Right hindlimb (tissue), 1 donor: ENCODE measurements around the gene USP30.
"Not testable (repeated sequence)": the region's sequence is repeated elsewhere in the genome, so short reads cannot be mapped to it uniquely, and the experiment has no call there.

Experiments
- DNase-seq: peaks from one replicate; pipeline ENCODE4 v3.0.0-alpha.2; 2018

Gene USP30

DNA sequence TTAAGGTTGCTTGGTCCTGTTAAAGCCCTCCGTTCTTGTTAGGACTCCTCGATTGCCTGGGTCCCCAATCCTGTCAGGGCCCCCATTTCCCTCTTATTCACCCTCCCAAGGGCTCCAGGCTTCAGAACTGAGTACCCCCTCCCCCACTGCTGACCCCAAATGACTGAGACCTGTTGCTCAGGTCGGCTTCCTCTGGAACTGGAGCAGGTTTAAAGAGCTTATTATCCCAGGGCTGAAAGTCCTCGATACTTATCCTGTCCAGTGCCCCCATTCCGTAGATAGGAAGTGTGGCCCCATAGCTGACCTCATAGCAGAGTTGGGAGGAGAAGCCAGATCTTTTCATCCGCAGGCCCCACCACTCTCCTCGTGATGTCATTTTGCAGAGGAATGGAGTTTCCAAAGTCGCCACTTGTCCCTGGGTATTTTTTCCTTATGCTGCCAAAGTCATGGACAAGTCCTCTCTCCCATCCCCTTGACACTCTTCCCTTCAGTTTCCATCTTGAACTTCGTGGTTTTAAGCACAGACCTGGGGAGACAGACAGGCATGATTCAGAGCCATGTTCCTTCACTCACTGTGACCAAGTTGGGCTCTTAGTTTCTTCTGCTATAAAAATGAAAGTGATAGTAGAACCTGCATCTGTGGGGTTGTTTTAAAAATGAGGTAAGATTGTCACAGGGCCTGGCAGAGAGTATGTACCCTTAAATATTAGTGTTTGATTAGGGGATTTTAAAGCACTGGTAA lies 1.2 kb downstream of the USP30 start:
- no peak for DNase-seq

DNA sequence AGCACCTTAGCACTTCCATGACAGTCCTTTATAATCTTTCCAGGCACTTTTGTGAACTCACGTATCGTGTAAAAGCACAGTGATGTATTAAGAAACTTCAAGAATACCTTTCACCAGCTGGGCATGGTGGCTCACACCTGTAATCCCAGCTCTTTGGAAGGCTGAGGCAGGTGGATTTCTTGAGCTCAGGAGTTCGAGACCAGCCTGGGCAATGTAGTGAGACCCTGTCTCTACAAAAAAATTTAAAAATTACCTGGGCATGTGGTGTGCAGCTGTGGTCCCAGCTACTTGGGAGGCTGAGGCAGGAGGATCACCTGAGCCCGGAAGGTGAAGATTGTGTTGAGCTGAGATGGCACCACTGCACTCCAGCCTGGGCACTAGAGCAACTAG lies 1.7 kb downstream of the USP30 start:
- not testable (repeated sequence) for DNase-seq

DNA sequence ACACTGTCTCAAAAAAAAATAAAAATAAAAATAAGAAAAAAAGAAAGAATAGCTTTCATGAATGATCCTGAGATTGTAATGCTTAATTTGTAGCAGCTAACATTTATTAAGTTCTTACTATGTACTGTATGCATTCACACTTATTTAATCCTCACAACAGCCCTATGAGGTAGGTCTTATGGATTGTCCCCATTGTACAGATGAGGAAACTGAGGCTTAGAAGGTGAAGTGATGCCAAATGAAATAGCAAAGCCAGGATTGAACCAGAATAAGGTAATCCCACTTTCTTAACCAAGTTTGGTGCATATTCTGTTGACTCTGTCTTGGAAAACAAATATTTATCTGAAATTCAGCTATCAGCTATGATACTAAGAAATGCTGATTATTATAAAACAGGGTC lies 2.1 kb downstream of the USP30 start:
- no peak for DNase-seq

DNA sequence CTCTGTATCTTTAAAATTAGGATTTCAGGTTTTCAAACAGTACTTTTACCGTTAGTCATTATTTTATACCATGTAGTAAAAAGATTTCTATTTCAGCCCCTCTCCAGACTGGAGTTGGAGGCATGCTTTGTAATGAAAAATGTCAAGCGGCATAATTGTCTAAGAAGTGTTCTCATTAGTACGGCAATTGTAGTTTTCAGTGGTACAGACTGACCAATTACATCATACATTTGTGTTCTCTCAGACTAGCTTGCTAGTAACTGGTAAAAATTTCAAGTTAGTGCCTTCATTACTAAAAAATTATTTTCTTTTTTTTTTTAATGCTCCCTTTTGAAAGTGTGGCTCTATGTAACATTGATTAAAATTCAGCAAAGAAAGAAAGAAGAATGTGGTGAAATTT lies 4.5 kb downstream of the USP30 start:
- no peak for DNase-seq

DNA sequence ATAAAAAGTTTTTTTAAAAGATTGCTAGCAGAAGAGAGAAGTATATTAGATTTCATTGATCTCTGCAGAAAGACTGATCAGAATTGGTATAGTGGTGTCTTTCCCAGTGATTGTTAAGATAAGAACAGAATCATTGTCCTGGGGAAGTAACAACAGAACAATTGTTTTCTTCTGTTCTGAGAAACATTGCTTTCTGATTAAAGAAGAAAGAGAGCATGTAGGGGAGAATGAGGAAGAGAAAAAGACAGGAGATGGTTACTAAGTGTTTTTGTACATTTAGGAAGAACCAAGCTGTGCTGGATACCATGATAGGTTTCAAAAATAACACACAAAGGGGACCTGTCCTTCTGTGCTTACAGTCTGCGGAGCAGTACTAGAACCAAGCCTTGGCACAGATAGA lies 5.0 kb downstream of the USP30 start:
- no peak for DNase-seq

DNA sequence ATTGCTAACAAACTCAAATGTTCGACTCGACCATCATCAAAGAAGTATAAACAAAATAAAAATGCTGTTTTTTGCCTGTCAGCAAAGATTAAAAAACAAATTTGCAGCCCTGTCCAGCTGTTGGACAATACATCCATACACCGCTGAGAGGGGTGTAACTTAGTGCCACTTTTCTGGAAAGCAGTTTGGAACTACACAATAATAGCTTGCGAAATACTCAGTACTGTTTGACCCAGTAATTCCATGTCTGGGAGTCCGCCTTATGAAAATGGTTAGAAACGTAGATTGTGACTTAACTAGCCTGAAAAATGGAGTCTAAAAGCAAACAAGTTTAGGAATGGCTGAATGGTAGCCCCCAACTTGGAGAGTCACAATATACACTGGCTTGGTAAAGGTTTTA lies 6.4 kb downstream of the USP30 start:
- no peak for DNase-seq

DNA sequence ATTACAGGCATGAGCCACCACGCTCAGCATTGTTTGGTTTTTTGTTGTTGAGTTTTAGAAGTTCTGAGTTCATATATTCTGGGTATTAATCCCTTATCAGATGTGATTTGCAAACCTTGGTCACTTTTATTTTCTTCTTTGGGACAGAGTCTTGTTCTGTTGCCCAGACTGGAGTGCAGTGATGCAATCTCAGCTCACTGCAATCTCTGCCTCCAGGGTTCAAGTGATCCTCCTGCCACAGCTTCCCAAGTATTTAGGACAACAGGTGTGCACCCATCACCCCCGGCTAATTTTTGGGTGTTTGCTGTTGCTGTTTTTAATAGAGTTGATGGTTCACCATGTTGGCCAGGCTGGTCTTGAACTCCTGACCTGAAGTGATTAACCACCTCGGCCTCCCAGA lies 11.8 kb downstream of the USP30 start:
- DNase-seq, result no peak

DNA sequence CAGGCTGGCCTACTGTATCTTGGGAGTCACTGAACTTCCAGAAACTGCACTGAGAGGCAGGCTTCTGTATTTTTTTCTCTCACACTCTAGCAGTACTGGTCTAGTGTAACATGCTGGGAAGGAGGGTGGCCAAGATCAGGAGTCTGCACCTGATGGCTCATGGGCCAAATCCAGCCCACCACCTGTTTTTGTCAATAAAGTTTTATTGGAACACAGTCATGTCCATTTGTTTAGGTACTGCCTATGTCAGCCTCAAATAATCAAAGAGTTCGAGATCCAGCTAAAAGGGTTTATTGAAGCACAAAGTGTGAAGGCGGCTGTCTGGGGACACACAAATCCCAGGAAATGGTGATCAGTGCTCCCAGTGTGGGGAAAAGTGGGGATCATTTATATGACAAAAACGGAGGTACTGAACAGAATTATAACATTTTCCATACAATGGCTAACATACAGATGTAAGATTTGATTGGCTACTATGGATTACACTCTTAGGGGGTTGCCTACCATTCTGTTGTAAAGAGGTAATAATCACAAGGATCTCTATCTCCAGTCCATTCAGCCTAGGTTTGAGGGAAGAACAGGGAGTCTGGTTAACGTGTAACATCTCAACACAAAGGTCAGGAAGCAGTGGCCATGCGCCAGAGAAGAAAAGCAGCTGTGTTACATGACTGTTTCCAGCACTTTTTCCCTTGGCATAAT lies 12.9 kb downstream of the USP30 start:
- no peak for DNase-seq

DNA sequence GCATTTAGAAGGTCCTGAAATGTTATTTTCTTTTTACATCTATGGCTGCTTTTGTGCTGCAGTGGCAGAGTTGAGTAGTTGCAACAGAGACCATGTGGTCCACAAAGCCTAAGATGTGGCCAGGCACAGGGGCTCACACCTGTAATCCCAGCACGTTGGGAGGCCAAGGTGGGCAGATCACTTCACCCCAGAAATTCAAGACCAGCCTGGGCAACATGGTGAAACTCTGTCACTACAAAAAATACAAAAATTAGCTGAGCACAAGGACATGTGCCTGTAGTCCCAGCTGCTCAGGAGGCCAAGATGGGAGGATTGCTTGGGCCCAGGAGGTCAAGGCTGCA lies 13.4 kb downstream of the USP30 start:
- no peak for DNase-seq

DNA sequence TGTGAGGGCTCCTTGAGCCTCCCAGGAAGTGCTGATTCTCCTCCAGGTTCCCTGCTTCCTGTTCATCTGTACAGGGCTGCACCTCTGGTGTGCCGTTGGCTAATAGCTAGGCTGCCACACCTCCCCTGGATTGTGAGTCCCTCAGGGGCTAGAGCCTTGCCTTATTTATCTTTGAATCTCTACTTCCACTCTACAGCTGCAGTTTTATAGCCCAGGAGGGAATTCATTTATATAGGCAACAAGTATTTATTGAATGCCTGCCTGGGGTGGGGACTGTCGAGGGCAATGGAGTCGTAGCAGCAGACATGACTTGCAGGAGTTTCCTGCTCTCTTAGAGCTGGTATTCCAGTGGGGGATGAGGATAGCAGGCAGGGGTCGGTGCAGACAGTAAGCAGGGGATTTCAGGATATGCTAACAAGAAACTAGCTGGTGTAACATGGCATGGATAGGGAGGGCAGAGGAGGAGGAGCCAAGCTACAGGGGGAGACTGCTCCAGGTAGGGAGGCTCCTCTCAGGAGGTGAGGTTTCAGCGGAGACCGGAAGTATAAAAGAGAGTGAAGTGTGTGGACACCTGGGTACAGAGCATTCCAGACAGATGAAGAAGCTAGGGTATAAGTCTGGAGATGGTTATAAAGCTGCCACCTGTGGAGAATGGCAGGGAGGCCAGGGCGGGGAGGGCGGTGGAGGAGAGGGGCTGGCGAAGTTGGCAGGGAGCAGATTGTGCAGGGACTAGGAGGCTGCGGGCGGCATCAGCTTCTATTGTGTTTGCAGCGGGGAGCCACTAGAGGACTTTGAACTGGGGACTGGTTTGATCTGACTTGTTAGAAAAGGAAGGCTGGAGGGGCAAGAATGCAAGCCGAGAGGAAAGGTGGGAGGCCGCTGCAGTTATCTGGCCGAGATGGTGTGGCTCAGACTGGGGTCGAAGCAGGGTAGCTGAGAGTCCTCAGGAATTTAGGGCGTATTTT lies 17.2 kb downstream of the USP30 start:
- no peak for DNase-seq

DNA sequence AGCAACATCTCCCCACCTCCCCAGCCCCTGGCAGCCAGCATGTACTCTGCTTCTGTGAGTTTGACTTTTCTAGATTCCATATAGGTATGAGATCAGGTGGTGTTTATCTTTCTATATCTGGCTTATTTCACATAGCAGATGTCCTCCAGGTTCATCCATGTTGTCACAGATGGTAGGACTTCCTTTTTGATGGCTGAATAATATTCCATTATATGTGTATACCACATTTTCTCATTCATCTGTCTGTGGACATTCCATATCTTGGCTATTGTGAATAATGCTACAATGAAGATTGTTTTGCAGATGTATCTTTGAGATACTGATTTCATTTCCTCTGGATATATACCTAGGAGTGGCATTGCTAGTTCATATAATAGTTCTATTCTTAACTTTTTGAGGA lies 22.5 kb downstream of the USP30 start:
- DNase-seq, result no peak

DNA sequence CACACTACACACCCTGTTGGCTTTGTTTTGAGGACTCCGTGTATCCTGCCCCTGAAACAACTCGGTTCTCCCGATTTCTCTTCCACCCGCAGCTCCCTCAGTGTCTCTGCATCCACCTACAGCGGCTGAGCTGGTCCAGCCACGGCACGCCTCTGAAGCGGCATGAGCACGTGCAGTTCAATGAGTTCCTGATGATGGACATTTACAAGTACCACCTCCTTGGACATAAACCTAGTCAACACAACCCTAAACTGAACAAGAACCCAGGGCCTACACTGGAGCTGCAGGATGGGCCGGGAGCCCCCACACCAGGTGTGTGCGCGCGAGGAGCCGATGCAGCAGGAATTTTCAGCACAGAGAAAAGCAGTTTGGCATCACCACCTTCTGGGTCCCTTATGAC lies 30.4 kb downstream of the USP30 start:
- DNase-seq, result no peak

DNA sequence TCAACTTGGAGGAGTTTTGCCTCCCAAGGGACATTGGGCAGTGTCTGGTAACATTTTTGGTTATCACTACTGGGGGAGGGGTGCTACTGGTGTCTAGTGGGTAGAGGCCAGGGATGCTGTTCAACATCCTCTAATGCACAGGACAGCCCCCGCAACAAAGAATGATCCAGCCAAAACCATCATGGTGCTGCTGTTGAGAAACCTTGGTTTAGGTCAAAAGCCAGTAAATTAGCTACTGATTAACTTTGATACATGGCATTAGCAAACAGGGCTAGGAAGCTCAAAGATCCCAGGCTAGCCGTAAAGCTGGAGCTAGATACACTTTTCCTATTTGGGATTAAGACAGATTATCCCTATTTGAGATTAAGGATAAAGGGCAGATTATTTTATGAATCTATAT lies 32.0 kb downstream of the USP30 start:
- no peak for DNase-seq

DNA sequence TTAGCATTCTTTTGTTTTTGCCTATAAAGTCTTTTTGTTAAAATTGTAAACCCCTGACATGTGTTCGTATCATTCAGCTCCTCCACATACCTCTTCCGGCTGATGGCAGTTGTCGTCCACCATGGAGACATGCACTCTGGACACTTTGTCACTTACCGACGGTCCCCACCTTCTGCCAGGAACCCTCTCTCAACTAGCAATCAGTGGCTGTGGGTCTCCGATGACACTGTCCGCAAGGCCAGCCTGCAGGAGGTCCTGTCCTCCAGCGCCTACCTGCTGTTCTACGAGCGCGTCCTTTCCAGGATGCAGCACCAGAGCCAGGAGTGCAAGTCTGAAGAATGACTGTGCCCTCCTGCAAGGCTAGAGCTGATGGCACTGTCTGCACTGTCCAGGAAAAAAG lies 33.2 kb downstream of the USP30 start:
- DNase-seq, result no peak

DNA sequence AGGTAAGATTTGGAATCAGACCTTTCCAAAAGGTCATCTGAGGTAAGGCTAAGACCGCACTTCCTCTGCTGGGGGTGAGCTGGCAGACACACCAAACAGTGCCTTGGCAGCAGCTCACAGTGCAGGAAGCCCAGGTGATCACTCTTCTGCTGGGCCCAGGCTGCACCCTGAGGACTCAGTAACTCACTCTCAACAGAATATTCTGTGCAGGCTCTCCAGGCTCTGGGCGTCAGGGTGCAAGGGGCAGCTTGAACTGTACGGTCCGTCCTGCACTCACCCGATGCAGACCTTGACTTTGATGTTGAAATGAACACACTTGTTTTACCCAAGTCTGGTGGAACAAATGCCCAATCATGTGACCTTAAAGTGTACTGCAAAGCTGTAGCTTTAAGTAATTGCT lies 34.9 kb downstream of the USP30 start:
- DNase-seq, result no peak

DNA sequence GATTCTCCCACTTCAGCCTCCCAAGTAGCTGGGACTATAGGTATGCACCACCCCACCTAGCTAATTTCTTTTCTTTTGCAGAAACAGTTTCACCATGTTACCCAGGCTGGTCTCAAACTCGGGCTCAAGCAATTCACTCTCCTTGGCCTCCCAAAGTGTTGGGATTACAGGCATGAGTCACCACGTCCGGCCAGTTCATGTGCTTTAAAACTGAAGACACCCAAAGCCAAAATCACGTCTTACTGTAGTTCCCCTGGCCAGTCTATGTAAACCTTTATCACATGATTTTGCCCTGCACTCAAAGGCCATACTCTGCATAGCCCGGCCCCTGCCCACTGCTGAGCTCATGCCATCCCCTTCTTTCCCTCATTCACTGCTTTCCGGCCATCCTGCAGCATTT lies 36.4 kb downstream of the USP30 start:
- DNase-seq, result no peak

DNA sequence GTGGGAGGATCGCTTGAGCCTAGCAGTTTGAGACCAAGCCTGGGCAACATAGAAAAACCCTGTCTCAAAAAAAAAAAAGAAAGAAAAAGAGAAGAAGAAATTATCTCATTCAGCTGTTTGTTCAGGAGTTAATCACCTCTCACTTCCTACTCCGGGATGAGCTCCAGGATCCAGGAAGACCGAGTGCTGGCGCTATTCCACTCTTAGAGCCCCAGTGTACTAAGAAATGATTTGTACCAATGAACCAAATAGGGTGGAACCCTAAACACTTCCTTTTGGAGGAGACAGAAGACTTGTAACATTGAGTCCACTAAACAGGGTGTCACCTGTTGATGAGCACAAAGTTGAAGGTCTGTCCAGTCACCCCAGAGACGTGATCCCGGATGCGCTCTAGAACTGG lies 37.3 kb downstream of the USP30 start:
- no peak for DNase-seq

DNA sequence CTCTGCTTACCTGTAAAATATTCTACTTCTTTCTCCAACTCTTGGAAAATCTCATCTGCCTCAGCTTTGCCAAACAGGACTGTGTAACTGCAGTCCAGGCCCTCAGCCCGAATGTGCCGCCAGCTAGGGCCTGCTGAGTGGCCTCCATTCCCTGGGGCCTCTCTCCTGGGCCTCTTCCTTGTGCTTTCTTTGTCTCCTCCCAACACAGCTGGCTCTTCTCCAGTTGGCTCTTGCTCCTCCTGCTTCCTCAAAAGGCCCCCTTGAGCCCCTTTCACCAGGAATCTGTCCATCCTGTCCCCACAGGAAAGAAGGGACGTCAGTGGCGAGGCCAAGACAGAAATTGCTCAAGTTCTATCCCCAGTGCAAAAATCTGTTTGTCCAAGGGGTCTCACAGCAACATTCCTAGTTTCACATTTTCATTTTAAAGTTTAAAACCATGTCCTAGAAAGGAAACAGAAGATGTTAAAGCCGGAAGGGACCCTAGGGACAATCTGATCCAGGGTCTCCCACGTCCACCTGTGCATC lies 40.2 kb downstream of the USP30 start:
- peak; percentile 49 for DNase-seq

DNA sequence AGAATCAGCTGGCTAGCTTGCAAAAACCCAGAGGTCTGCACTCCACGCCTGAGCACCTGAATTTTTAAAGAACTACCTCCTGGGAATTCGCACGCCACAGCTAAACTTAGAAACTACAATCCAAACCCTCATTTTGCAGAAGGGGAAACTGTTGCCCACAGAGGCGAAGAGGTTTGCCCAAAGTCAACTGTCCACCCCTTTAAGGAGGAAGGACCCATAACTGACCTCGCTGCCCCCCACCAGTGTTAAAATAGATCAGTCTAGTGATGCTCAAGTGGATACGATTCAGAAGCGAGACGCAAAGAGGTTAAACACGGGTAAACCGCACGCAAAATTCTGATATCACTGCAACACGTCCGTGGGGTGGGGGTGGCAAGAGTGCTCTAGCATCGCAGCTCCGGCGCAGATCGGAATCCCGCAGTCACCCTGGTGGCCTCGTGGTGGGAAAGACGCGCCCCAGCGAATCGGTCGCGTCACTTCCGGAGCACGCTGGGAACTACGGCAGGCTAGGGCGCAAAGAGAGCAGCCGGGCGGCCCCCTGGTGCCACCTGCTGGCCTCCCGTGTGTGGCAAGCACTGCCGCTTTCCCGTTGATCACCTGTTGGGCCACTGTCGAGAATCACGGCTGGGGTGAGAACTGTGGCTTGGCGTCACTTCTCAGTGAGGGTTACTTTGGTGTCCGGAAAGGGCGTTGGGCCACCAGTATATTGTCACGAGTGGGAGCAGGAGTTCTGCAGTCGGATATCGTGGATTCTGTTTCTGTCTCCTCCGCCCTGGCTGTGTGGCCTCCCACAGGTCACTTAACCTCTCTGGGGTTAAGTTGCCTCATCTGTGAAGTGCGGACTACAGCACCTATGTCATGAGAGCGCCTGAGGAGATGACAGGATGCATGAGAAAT lies 40.9 kb downstream of the USP30 start, which contains the start of gene ALKBH2:
TSS of gene ALKBH2 (minus strand) at position 451 of the 897 bp plus-strand sequence. CDS start 686 bp downstream, outside the sequence.
- peak; percentile 95 for DNase-seq

DNA sequence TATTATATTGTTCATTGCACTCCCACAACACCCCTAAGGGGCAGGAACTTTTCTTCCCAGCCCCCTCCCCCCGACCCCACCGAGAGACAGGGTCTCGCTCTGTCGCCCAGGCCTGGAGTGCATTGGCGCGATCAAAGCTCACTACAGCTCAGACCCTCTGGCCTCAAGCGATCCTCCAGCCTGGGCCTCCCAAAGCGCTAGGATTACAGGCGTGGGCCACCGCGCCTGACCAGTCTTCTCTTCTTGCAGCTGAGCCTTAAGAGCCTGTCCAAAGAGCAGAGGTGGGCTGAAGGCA lies 44.7 kb downstream of the USP30 start:
- DNase-seq, result no peak

DNA sequence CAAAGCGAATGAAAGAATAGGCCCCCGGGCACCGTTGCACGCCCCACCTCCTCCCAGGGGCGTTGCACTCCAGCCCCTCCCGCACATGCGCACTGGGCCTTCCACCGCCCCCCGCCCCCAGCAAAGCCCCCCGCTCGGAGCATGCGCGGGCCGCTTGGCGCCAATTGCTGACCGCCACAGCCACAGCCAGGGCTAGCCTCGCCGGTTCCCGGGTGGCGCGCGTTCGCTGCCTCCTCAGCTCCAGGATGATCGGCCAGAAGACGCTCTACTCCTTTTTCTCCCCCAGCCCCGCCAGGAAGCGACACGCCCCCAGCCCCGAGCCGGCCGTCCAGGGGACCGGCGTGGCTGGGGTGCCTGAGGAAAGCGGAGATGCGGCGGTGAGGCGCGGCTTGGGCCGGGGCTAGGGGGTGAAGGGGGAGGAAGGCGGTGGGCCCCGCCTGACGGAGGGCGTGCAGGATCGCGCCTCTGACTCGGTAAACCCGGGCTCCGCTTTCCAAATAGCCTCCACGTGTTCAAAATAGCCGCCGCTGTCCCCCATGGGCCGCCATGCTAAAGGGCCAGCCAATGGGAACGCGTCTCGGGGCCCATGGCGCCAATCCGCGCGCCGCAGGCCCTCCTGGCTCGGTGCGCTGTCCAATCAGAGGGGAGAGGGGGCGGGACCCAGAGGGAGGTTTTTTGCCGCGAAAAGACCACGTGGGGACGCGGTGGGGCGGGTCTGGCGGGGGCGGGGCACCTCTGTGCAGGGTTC lies 45.2 kb downstream of the USP30 start, which contains the start of gene UNG:
TSS of gene UNG (plus strand) at position 163 of the 748 bp plus-strand sequence. CDS start at position 246, 83 bp downstream.
- DNase-seq, result peak; percentile 98

DNA sequence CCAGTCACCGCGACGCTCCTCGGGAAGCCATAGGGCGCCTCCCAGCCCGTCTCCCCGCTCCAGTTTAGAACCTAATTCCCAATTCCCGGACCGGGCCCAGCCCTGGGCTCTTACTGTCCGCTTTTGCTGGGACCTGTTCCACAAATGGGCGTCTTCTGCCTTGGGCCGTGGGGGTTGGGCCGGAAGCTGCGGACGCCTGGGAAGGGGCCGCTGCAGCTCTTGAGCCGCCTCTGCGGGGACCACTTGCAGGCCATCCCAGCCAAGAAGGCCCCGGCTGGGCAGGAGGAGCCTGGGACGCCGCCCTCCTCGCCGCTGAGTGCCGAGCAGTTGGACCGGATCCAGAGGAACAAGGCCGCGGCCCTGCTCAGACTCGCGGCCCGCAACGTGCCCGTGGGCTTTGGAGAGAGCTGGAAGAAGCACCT lies 45.8 kb downstream of the USP30 start:
- no peak for DNase-seq
